Astrocyte of the hippocampus (primary cell): ENCODE measurements around the gene RNF146.
"Not testable (repeated sequence)": the region's sequence is repeated elsewhere in the genome, so short reads cannot be mapped to it uniquely, and the experiment has no call there.

Experiments used
- DNase-seq: peaks from one replicate; pipeline ENCODE4 v3.0.0; 2011; ENCODE audit warnings: low read depth, low spot score

Gene RNF146

DNA sequence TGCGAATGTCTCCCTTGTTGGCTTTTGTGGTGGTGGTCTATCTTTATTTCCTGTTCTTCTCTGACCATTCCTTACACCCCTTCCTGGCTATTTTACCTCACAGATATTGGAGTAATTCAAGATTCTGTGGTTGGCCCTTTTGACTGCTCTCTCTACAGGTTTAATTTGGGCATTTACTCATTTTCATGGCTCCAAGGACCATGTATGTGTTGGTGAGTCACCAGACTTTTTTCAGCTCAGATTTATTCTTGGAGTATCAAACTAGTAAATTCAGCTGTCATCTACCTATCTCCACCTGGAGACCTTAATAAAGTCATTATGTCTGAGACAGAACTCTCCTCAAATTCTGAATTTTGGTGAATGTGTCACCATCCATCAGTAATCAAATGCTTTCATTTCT lies 15.5 kb downstream of the RNF146 start:
- DNase-seq, result no peak

DNA sequence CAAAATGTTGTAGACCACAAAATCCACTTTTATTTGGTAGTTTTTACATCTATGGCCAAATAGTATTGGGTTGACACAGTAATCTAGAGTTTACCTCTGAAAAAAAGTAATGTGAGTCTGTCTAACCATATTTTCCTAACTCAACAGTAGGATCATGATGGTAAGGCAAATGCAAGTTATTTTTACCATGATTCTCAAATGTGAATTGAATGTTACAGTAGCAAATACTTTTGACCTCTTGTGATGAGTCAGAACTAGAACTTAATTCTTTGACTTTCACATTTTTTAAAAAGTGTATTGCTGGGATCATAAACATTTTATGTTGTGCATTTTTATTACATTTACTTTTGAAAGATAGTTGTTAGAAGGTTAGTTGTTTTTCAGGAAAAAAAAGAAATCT lies 22.0 kb downstream of the RNF146 start:
- DNase-seq, result no peak

DNA sequence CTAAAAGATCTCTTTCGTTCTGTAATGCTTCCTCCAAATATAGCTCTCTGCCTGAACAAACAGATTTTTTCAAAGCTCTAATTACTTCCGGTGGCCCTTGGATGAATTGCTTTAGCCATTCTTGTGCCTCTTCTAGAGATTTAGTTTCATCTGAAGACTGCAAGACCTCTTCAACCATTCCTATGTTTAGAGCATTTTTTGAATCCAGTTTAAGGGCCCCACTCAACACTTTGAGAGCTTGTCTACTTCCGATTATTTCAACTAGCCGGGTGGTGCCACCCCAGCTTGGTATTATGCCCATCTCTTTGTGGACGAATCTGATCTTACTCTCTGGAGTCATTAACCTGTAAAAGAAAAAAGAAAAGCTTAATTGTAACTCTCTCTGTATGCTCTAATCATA lies 23.3 kb downstream of the RNF146 start:
- DNase-seq, result no peak

DNA sequence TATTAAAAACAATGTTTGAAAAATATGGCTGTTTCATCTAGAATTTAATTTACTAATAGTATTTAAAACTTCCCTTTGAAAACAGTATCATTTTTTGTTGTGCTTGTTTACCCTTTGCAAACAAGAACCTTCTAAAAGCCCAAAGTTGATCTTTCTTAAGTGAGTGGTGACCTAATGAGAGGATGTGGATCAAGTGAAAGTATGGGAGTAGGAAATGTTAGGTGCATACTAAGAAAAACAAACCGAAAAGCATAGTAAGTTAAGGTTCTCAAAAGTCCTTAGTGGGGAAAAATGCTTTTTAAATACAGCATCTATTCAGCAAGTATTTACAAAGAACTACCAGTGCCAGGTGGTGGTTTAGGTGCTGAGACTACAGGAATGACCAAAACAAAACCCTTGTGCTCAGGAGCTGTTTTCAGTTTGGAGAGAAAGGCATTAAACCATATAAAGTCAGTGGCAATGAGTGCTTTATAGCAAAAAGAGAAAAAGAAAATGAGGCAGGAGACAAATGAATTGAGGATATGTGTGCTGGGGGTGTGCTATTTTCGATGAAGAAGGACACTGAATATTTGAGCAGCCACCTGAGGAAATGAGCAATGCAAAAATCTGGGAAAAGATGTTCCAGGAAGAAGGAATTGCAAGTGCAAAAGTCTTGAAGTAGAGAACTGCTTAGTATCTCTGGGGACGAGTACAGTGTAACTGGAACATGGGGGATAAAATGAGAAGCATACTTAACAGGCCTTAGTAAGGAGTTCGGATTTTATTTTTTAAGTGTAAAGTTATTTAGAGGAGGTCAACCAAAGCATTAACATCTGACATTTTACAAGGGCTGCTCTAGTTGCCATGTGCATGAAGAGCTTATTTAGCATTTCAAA lies 24.0 kb downstream of the RNF146 start:
- DNase-seq, result no peak

DNA sequence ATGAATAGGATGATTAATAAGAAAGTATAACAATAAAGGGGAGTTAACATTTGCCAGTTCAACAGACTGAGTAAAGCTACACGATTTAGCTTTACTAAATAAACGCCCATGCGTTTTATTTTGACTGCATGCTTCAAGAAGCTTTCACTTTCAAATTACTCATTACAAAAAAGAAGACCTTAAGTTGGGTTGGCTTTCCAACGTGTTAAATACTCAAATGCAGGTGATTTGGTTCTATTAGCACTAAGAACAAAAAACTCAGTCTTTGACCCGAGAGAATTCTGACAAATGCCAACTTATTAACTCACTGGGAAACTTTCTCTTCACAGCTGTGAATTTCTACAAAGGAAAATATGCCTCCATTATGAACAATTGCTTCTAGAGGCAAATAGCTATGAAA lies 24.8 kb downstream of the RNF146 start:
- DNase-seq, result peak; percentile 11

DNA sequence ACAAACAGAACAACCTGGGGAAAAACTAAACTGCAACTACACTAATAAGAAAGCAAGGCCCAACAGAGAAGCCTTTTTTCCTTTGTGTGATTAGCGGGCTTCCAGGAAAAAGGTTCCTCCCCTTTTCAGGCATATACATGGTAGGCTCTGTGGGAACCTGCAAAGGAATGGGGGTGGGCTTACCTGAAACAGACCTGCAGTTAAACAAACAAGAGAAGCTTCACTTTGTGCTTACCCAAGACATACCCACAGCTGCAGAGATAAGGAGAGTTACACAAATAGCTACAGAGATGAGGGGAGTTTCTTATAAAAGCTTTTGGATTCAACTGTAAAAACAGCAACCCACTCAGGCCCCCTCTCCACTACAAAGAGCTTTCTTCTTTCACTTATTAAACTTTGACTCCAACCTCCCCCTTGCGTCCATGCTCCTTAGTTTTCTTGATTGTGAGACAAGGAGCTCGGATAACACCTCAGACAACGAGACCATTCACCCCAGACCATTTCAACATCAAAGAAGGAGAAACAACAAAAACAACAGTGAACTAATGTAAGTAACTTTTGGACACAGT lies 30.9 kb downstream of the RNF146 start:
- DNase-seq, result no peak

DNA sequence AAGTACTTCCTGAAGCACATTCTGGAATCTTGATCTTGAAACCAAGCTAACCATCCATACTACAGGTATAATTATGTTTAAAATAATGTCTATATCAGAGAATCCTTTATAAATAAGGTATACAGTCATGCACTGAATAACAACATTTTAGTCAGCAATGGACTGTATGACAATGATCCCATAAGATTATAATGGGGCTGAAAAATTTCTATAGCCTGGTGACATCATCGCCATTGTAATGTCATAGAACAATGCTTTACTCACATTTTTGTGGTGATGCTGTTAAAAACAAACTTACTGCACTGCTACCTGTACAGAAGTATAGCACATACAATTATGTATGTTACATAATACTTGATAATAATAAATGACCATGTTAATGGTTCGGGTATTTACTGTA lies 31.8 kb downstream of the RNF146 start:
- DNase-seq, result no peak

DNA sequence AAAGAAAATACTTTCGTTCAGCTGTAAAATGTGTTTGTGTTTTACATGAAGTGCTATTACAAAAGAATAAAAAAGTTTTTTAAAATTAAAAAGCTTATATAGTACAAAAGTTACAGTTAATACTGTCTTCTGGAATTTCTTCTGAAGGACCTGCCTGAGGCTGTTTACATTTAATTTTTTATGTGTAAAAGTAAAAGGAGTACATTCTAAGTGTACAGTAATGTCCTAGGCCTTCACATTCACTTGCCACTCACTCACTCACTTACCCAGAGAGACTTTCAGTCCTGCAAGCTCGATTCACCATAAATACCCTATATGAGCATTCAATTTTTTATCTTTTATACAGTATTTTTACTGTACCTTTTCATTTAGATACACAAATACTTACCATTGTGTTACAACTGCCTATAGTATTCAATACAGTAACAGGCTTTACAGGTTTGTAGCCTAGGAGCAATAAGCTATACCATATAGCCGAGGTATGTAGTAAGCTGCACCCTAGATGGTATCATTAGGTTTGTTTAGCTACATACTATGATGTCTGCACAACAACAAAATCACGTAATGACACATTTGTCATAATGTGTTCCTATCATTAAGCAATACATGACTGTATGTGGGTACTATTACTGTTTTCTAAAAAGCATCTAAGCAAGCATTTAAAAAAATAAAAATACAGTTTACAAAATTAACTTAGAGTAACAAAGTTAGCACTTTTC lies 33.0 kb downstream of the RNF146 start:
- no peak for DNase-seq

DNA sequence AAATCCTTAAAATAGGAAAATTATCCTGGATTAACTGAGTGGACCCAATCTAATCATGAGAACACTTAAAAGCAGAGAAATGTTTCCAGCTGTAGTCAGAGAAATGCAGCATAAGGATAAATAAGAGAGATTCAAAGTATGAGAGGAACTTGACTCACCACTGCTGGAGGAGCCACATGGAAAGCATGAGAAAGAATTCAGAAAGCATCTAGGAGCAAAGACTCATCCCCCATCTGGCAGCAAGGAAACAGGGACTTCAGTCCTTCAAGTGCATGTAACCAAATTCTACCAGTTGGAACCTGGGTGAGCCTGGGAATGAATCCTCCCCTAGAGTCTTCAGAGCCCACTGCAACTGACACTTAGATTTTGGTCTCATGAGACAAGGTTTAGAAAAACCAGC lies 33.7 kb downstream of the RNF146 start:
- DNase-seq, result peak; percentile 78

DNA sequence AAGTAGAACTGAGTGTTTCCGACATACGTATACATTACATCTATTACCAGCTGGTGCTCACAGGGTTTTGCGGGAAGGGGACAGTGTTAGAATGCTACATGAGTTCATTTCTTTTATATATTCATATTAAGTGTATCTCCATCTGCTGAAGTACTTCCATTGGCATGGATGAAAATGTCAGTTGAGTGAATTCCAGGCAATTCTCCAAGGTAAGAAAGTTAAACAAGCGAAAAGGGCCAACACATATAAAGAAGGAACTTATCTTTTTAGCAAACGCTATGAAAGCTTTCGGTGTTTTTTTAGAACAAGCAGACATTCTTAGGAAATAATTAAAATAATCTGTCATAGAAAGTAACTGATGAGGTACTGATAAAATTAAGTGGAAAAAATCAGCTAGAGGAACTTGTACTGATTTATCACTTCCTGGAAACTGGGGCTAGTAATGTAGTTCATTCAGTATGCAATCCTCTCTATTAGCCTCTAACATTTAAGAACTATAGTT lies 34.6 kb downstream of the RNF146 start:
- DNase-seq, result peak; percentile 57

DNA sequence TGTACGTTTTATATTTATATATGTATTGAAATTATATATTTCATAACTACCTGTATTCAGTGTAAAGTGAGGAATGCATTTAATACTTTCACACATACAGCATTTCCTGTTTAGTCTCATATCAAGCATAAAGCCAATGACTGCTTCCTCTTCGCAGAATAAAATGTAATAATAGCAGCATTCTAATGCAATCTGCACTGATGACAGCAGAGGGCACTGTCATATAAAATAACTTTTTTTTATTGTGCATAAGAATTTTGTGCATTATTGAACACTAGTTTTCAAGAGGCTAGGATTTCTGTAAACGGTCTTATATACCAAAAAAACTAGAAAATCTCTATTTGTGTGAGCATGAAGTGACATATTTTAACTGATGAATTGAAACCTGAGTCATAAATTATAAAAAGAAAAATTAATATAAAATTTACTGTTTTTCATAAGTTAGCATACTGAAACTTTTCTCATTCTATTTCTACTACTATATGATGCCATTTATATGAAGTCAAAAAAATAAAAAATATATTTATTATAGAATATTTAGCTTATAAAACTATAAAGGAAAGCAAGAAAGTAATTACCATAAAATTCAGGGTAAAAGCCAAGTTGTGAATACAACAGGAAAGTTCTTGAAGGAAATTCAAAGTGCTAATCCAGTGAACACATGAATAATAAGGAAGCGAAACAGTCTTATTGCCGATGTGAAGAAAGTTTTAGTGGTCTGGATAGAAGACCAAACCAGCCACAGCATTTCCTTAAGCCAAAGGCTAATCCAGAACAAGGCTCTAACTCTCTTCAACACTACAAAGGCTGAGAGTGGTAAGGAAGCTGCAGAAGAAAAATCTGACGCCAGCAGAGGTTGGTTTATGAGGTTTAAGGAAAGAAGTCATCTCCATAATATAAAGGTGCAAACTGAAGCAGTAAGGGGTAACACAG lies 36.3 kb downstream of the RNF146 start:
- peak; percentile 64 for DNase-seq

DNA sequence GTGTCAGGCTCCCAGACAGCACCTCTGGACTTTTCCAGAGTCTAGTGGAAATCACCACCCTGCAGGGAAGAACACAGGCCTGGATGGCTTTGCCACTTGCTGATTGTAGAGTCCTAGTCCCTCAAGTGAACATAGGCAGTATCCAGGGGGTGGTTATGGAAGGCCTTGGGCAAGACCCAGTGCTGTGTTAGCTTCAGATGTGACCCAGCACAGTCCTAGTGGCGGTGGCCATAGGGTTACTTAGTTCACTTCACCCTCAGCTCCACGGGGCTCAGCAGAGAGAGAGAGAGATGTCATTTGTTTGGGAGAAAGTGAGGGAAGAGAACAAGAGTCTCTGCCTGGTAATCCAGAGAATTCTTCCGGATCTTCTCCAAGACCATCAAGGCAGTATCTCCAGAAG lies 37.3 kb downstream of the RNF146 start:
- DNase-seq, result no peak

DNA sequence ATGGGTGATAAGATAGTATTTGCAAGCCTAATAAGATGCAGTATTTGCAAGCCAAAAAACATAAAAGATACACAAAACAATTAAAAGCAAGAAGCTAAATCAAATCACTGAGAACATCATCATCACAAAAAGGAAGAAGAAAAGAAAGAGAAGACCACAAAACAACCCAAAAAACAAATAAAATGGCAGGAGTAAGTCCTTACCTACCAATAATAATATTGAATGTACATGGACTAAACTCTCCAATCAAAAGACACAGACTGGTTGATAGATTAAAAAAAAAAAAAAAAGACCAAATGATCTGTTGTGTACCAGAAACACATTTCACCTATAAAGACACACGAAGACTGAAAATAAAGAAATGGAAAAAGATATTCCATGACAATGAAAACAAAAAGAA lies 39.1 kb downstream of the RNF146 start:
- DNase-seq, result no peak

DNA sequence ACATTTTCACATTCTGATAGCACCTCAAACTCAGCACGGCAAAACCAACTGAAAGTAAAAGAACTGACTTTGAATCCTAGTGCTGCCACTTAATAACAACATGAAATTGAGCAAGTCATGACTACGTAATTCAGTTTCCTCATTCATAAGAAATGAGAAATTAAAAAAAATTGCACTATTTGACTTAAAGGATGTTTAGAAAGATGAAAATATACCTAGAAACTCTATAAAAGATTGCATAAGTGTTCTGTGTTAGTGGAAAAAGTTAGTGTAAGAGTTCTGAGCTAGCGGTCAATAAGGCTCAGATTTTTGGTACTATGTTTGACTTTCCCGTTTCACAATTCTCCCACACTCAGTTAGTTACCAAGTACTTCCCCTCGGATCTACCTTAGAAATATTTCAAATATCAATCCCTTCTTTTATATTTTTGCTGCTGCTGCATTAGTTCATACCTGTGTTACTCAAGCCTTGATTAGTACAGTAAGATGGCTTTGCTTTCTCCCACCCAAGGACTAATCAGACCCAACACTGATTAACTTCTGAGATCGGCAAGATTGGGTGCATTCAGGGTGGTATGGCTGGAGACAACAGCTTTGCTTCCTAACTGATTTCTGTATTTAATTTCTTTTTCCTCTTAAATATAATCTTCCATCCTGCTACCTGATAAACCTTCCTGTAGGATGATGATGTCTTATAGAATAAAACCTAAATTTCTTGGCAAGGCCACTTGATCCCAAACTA lies 50.9 kb downstream of the RNF146 start:
- no peak for DNase-seq

DNA sequence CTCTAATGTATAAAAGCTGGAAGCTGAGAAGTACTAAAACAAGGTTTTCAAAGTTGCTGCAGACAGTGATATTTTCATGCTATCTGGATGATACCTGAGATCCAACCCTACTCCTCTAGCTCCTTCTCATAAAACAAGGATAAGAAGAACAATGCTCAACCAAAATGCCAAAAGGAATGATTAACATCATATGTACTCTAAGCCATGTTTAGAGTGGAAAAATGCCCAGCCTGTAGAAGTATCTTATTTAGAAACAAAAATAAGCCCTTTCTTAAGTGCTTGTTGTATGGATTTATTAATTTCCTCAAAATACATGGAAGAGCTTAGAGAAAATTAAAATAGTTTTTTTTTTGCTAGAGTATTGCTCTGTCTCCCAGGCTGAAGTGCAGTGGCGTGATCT lies 53.0 kb downstream of the RNF146 start:
- DNase-seq, result no peak

DNA sequence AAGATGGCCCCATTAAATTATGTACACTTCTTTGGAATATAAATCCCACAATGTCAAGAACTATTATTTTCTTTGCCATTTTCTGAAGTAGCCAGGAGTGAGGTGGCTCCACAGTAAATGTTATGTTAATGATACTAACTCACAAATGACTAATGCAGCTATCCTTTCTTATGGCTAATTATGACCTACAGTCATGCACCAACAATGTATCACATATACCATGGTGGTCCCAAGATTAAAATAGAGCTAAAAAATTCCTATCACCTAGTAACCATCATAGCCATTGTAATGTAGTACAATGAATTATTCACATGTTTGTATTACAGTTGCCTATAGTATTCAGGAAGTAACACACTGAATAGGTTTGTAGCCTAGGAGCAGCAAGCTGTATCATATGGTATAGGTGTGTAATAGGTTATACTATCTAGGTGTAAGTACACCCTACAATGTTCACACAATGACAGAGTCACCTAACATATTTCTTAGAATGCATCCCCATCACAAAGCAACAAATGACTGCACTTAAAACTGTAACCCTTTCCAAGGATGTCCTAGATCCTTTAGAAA lies 61.5 kb downstream of the RNF146 start:
- DNase-seq, result peak; percentile 57

DNA sequence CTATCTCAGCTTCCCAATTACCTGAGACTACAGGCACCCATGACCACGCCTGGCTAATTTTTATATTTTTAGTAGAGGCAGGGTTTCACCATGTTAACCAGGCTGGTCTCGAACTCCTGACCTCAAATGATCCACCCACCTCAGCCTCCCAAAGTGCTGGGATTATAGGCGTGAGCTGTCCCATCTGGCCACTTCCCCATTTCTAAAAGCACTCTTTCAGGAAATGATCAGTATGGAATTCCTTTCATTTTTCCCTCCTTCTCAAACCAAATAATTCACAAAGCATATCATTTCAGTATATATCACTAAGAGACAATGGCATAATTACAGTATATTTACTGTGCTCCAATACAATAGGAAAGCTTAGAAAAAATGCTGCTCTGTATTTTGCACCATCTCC lies 64.6 kb downstream of the RNF146 start:
- not testable (repeated sequence) for DNase-seq

DNA sequence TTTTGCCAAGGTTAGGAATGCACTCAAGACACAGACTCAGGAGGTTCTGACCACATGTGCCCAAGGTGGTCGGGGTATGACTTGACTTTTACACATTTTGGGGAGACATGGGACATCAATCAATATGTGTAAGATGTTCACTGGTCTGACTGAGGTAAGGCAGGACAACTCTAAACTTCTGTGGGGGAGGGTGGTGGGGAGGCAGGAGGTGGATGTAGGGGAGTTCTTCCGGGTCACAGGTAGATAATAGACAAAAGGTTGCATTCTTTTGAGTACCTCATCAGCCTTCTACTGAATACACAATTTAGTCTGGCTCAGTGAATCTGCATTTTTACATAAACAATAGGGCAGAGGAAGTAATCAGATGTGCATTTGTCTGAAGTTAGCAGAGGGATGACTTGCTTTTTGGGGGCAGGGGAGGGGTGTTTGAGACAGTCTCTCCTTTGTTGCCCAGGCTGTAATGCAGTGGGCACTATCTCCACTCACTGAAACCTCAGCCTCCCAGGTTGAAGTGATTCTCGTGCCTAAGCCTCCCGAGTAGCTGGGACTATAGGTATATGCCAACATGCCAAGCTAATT lies 65.8 kb downstream of the RNF146 start:
- no peak for DNase-seq
